GM12891 (cell line): ENCODE results near the gene MED26.

Experiments used
- DNase-seq: peaks from one replicate; pipeline ENCODE4 v3.0.0; 2011; ENCODE audit warnings: low spot score; ENCODE audit not compliant: insufficient read length
- FAIRE-seq: peaks from 2 replicates; lab custom pipeline; 2011; peaks lifted over from hg19 to GRCh38; lab: Jason Lieb, UNC
- PAX5 ChIP-seq: IDR thresholded peaks from 2 replicates; pipeline ENCODE4 v1.6.1; 2011; ENCODE audit warnings: low read length, moderate library complexity, mild to moderate bottlenecking; ENCODE audit not compliant: insufficient read depth, severe bottlenecking
- POLR2A ChIP-seq: IDR thresholded peaks from 2 replicates; pipeline ENCODE4 v1.6.1; 2011; ENCODE audit warnings: low read depth, low read length, control low read depth
- POLR2AphosphoS5 ChIP-seq: IDR thresholded peaks from 2 replicates; pipeline ENCODE4 v1.6.1; 2011; ENCODE audit warnings: low read depth, low read length, control low read depth
- POU2F2 ChIP-seq: IDR thresholded peaks from 2 replicates; pipeline ENCODE4 v1.6.1; 2011; ENCODE audit warnings: low read depth, mild to moderate bottlenecking, control low read depth, low read length, moderate library complexity
- SPI1 ChIP-seq: IDR thresholded peaks from 2 replicates; pipeline ENCODE4 v1.6.1; 2011; ENCODE audit warnings: low read depth, low read length, control low read depth
- TAF1 ChIP-seq: IDR thresholded peaks from 2 replicates; pipeline ENCODE4 v1.6.1; 2011; ENCODE audit warnings: low read depth, low read length, control low read depth

MED26 gene

GRCh38 chr19:16627193-16627927 lies 644 bp downstream of the MED26 start:
- no peak for DNase-seq
- no peak for TF ChIP-seq POU2F2
- no peak for TF ChIP-seq POLR2AphosphoS5
- TF ChIP-seq PAX5: no peak
- TF ChIP-seq TAF1: no peak
- TF ChIP-seq POLR2A: no peak
- no peak for TF ChIP-seq SPI1
- FAIRE-seq: no peak

- DNase-seq (no peak), FAIRE-seq (no peak)
- TF ChIP-seq SPI1 (no peak), POLR2A (no peak), POLR2AphosphoS5 (no peak), POU2F2 (no peak), PAX5 (no peak), TAF1 (no peak)
Measured at GRCh38 chr19:16626796-16627192, 1.2 kb downstream of the MED26 start.

- no peak for TF ChIP-seq POLR2A
- no peak for TF ChIP-seq TAF1
- no peak for TF ChIP-seq SPI1
- TF ChIP-seq POLR2AphosphoS5: no peak
- TF ChIP-seq POU2F2: no peak
- no peak for TF ChIP-seq PAX5
- FAIRE-seq (no peak), DNase-seq (no peak)
Measured at GRCh38 chr19:16625163-16625958, 2.6 kb downstream of the MED26 start.

- DNase-seq (no peak), FAIRE-seq (no peak)
- TF ChIP-seq TAF1 (no peak), POLR2AphosphoS5 (no peak), PAX5 (no peak), POU2F2 (no peak), SPI1 (no peak), POLR2A (no peak)
Measured at GRCh38 chr19:16624236-16624635, 3.8 kb downstream of the MED26 start.

GRCh38 chr19:16623576-16623975 lies 4.4 kb downstream of the MED26 start:
- no peak for FAIRE-seq
- no peak for DNase-seq
- TF ChIP-seq PAX5 (no peak), POLR2AphosphoS5 (no peak), TAF1 (no peak), POU2F2 (no peak), POLR2A (no peak), SPI1 (no peak)

- DNase-seq: no peak
- no peak for FAIRE-seq
- TF ChIP-seq POU2F2: no peak
- no peak for TF ChIP-seq PAX5
- TF ChIP-seq TAF1: no peak
- no peak for TF ChIP-seq POLR2AphosphoS5
- TF ChIP-seq SPI1: no peak
- TF ChIP-seq POLR2A: no peak
Measured at GRCh38 chr19:16623066-16623465, 4.9 kb downstream of the MED26 start.

GRCh38 chr19:16621165-16621800 lies 6.7 kb downstream of the MED26 start:
- no peak for TF ChIP-seq PAX5
- no peak for TF ChIP-seq TAF1
- TF ChIP-seq SPI1: no peak
- no peak for TF ChIP-seq POU2F2
- no peak for TF ChIP-seq POLR2A
- no peak; the same call in 1 of the 2 replicates for TF ChIP-seq POLR2AphosphoS5
- no peak for DNase-seq
- FAIRE-seq: no peak

- TF ChIP-seq TAF1 (no peak), PAX5 (no peak), POLR2A (no peak)
- no peak for FAIRE-seq
- DNase-seq: no peak
Measured at GRCh38 chr19:16620584-16620983, 7.4 kb downstream of the MED26 start.

- DNase-seq: no peak
- FAIRE-seq: no peak
- no peak for TF ChIP-seq PAX5
- no peak for TF ChIP-seq TAF1
- TF ChIP-seq POLR2A: no peak
- TF ChIP-seq POU2F2: no peak
- no peak for TF ChIP-seq SPI1
- no peak for TF ChIP-seq POLR2AphosphoS5
Measured at GRCh38 chr19:16620018-16620417, 8.0 kb downstream of the MED26 start.
